Measurements from ENCODE around the gene SLC25A21.
"Not testable (repeated sequence)": the region's sequence is repeated elsewhere in the genome, so short reads cannot be mapped to it uniquely, and the experiment has no call there.

The SLC25A21 gene

GRCh38 chr14:37172024-37172869 is at the start of gene SLC25A21:
SLC25A21 (minus strand) TSS chr14:37172606.
- peak within 1 kb of the TSS; percentile 90 for H3K4me3 ChIP-seq (ENCODE audit: low read length)
- H3K27ac ChIP-seq (ENCODE audit: low read length) = peak within 1 kb of the TSS; percentile 75
- no peaks in the 10 kb centered on the region for H3K36me3 ChIP-seq (ENCODE audit: insufficient read depth, low read depth, low read length)
- no peaks in the 10 kb centered on the region for H3K27me3 ChIP-seq (ENCODE audit: insufficient read depth, low read length)
- peak within 1 kb of the TSS; percentile 98 for H3K9ac ChIP-seq (ENCODE audit: low read depth, low read length)
- peaks cover 24% of the 10 kb centered on the region; the same call in 1 of the 2 replicates for H3K4me1 ChIP-seq (ENCODE audit: insufficient read depth, low read length)
- H3K9me3 ChIP-seq (ENCODE audit: insufficient read depth, low read depth, low read length) = no peaks in the 10 kb centered on the region

GRCh38 chr14:37221073-37221472 is 48.7 kb upstream of the SLC25A21 start:
- Histone ChIP-seq H3K4me1 (ENCODE audit: insufficient read depth, low read length) (no peaks in the 10 kb centered on the region), H3K27me3 (ENCODE audit: insufficient read depth, low read length) (no peaks in the 10 kb centered on the region), H3K27ac (ENCODE audit: low read length) (no peak overlapping the region), H3K9me3 (ENCODE audit: insufficient read depth, low read depth, low read length) (peaks cover 36% of the 10 kb centered on the region), H3K9ac (ENCODE audit: low read depth, low read length) (no peak overlapping the region), H3K4me3 (ENCODE audit: low read length) (no peak overlapping the region), H3K36me3 (ENCODE audit: insufficient read depth, low read depth, low read length) (peaks cover 7% of the 10 kb centered on the region; the same call in 1 of the 2 replicates)

GRCh38 chr14:37215345-37215744 is 42.9 kb upstream of the SLC25A21 start:
- no peak overlapping the region for H3K9ac ChIP-seq (ENCODE audit: low read depth, low read length)
- no peaks in the 10 kb centered on the region for H3K4me1 ChIP-seq (ENCODE audit: insufficient read depth, low read length)
- H3K9me3 ChIP-seq (ENCODE audit: insufficient read depth, low read depth, low read length) = no peaks in the 10 kb centered on the region
- H3K27ac ChIP-seq (ENCODE audit: low read length) = no peak overlapping the region
- H3K4me3 ChIP-seq (ENCODE audit: low read length) = no peak overlapping the region
- H3K36me3 ChIP-seq (ENCODE audit: insufficient read depth, low read depth, low read length) = no peaks in the 10 kb centered on the region
- no peaks in the 10 kb centered on the region for H3K27me3 ChIP-seq (ENCODE audit: insufficient read depth, low read length)

- Histone ChIP-seq H3K4me1 (ENCODE audit: insufficient read depth, low read length) (no peaks in the 10 kb centered on the region), H3K27me3 (ENCODE audit: insufficient read depth, low read length) (no peaks in the 10 kb centered on the region), H3K4me3 (ENCODE audit: low read length) (no peak overlapping the region), H3K36me3 (ENCODE audit: insufficient read depth, low read depth, low read length) (no peaks in the 10 kb centered on the region), H3K9me3 (ENCODE audit: insufficient read depth, low read depth, low read length) (peaks cover under 1% of the 10 kb centered on the region; the same call in 1 of the 2 replicates), H3K27ac (ENCODE audit: low read length) (no peak overlapping the region), H3K9ac (ENCODE audit: low read depth, low read length) (no peak overlapping the region)
Observed at GRCh38 chr14:37213016-37213415, 40.6 kb upstream of the SLC25A21 start.

GRCh38 chr14:37210448-37210847 is 38.0 kb upstream of the SLC25A21 start:
- no peak overlapping the region for H3K9ac ChIP-seq (ENCODE audit: low read depth, low read length)
- H3K4me3 ChIP-seq (ENCODE audit: low read length) = no peak overlapping the region
- H3K9me3 ChIP-seq (ENCODE audit: insufficient read depth, low read depth, low read length) = peaks cover 24% of the 10 kb centered on the region
- H3K36me3 ChIP-seq (ENCODE audit: insufficient read depth, low read depth, low read length) = no peaks in the 10 kb centered on the region; the same call in 1 of the 2 replicates
- no peaks in the 10 kb centered on the region for H3K4me1 ChIP-seq (ENCODE audit: insufficient read depth, low read length)
- no peak overlapping the region for H3K27ac ChIP-seq (ENCODE audit: low read length)
- no peaks in the 10 kb centered on the region for H3K27me3 ChIP-seq (ENCODE audit: insufficient read depth, low read length)

GRCh38 chr14:37209617-37210016 is 37.2 kb upstream of the SLC25A21 start:
- H3K36me3 ChIP-seq (ENCODE audit: insufficient read depth, low read depth, low read length); H3K9ac ChIP-seq (ENCODE audit: low read depth, low read length); H3K27ac ChIP-seq (ENCODE audit: low read length); H3K4me1 ChIP-seq (ENCODE audit: insufficient read depth, low read length); H3K27me3 ChIP-seq (ENCODE audit: insufficient read depth, low read length); H3K4me3 ChIP-seq (ENCODE audit: low read length): not testable (repeated sequence)
- peaks cover 27% of the 10 kb centered on the region for H3K9me3 ChIP-seq (ENCODE audit: insufficient read depth, low read depth, low read length)

GRCh38 chr14:37205623-37206605 is 33.5 kb upstream of the SLC25A21 start:
- H3K9ac ChIP-seq (ENCODE audit: low read depth, low read length); H3K4me3 ChIP-seq (ENCODE audit: low read length); H3K27ac ChIP-seq (ENCODE audit: low read length): not testable (repeated sequence)

GRCh38 chr14:37203423-37203822 is 31.0 kb upstream of the SLC25A21 start:
- H3K36me3 ChIP-seq (ENCODE audit: insufficient read depth, low read depth, low read length) = no peaks in the 10 kb centered on the region; the same call in none of the 2 replicates
- no peak overlapping the region for H3K27ac ChIP-seq (ENCODE audit: low read length)
- no peak overlapping the region for H3K9ac ChIP-seq (ENCODE audit: low read depth, low read length)
- no peak overlapping the region for H3K4me3 ChIP-seq (ENCODE audit: low read length)
- H3K4me1 ChIP-seq (ENCODE audit: insufficient read depth, low read length) = peaks cover 9% of the 10 kb centered on the region; the same call in 1 of the 2 replicates
- no peaks in the 10 kb centered on the region for H3K27me3 ChIP-seq (ENCODE audit: insufficient read depth, low read length)
- H3K9me3 ChIP-seq (ENCODE audit: insufficient read depth, low read depth, low read length) = peaks cover 27% of the 10 kb centered on the region

More at GRCh38 chr14:37205623-37206605, 33.5 kb upstream of the SLC25A21 start:
- H3K9me3 ChIP-seq (ENCODE audit: insufficient read depth, low read depth, low read length) = peaks cover 27% of the 10 kb centered on the region
- H3K27me3 ChIP-seq (ENCODE audit: insufficient read depth, low read length); H3K4me1 ChIP-seq (ENCODE audit: insufficient read depth, low read length); H3K36me3 ChIP-seq (ENCODE audit: insufficient read depth, low read depth, low read length): not testable (repeated sequence)

GRCh38 chr14:37202812-37203211 is 30.4 kb upstream of the SLC25A21 start:
- peaks cover 9% of the 10 kb centered on the region; the same call in 1 of the 2 replicates for H3K4me1 ChIP-seq (ENCODE audit: insufficient read depth, low read length)
- no peak overlapping the region for H3K27ac ChIP-seq (ENCODE audit: low read length)
- no peak overlapping the region for H3K9ac ChIP-seq (ENCODE audit: low read depth, low read length)
- no peaks in the 10 kb centered on the region; the same call in none of the 2 replicates for H3K36me3 ChIP-seq (ENCODE audit: insufficient read depth, low read depth, low read length)
- peaks cover 24% of the 10 kb centered on the region for H3K9me3 ChIP-seq (ENCODE audit: insufficient read depth, low read depth, low read length)
- no peak overlapping the region for H3K4me3 ChIP-seq (ENCODE audit: low read length)
- H3K27me3 ChIP-seq (ENCODE audit: insufficient read depth, low read length) = no peaks in the 10 kb centered on the region

- H3K4me1 ChIP-seq (ENCODE audit: insufficient read depth, low read length) = peaks cover 9% of the 10 kb centered on the region
- no peaks in the 10 kb centered on the region for H3K27me3 ChIP-seq (ENCODE audit: insufficient read depth, low read length)
- H3K27ac ChIP-seq (ENCODE audit: low read length) = no peak overlapping the region
- no peak overlapping the region for H3K9ac ChIP-seq (ENCODE audit: low read depth, low read length)
- peaks cover 21% of the 10 kb centered on the region for H3K9me3 ChIP-seq (ENCODE audit: insufficient read depth, low read depth, low read length)
- H3K4me3 ChIP-seq (ENCODE audit: low read length) = no peak overlapping the region
- no peaks in the 10 kb centered on the region; the same call in none of the 2 replicates for H3K36me3 ChIP-seq (ENCODE audit: insufficient read depth, low read depth, low read length)
Observed at GRCh38 chr14:37202265-37202664, 29.9 kb upstream of the SLC25A21 start.

- peaks cover 15% of the 10 kb centered on the region for H3K9me3 ChIP-seq (ENCODE audit: insufficient read depth, low read depth, low read length)
- no peak overlapping the region for H3K9ac ChIP-seq (ENCODE audit: low read depth, low read length)
- H3K4me3 ChIP-seq (ENCODE audit: low read length) = no peak overlapping the region
- no peaks in the 10 kb centered on the region for H3K27me3 ChIP-seq (ENCODE audit: insufficient read depth, low read length)
- H3K4me1 ChIP-seq (ENCODE audit: insufficient read depth, low read length) = peaks cover 9% of the 10 kb centered on the region
- H3K36me3 ChIP-seq (ENCODE audit: insufficient read depth, low read depth, low read length) = no peaks in the 10 kb centered on the region; the same call in none of the 2 replicates
- H3K27ac ChIP-seq (ENCODE audit: low read length) = no peak overlapping the region
Observed at GRCh38 chr14:37201724-37202123, 29.3 kb upstream of the SLC25A21 start.

Data from iPS-20b (cell line).